MM.1S (cell line): ENCODE data around the gene APAF1.

ENCODE experiments used
- EZH2 ChIP-seq: fragments of 300-600 bp; sonication (generic); optimal IDR thresholded peaks from 2 replicates; pipeline ENCODE3; 2017; ENCODE audit warnings: low read depth, mild to moderate bottlenecking, antibody characterized with exemption, low read length, mixed read lengths
- EZH2phosphoT487 ChIP-seq: fragments of 300-600 bp; sonication (generic); IDR thresholded peaks from 2 replicates; pipeline ENCODE4 v1.6.1; 2018; ENCODE audit warnings: antibody characterized with exemption, low read length
- TF ChIP-seq, protein P1 (sequence below): fragments of 300-600 bp; sonication (generic); IDR thresholded peaks from 2 replicates; pipeline ENCODE4 v1.5.1; 2016; ENCODE audit warnings: antibody characterized with exemption, low read length, mixed read lengths

DNA sequence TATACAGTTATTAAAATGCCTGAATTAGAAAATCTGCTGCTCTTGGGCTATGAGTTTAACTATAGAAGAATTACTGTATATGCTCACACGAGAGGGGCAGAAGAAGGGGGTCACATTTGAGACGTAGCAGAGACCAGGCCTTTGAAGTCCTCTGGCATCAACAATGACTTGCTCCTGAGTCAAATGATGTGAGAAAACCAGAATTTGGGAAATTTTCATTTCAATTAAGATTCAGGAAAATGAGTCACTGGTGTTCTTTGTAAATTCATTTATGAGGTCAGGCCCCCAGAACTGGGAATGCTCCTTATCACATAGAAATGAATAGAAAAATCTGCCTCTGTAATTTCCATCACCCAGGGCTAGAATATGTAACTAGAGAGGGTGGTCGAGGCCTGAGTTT lies 92.9 kb downstream of the APAF1 start:
- TF ChIP-seq, protein P1, sequence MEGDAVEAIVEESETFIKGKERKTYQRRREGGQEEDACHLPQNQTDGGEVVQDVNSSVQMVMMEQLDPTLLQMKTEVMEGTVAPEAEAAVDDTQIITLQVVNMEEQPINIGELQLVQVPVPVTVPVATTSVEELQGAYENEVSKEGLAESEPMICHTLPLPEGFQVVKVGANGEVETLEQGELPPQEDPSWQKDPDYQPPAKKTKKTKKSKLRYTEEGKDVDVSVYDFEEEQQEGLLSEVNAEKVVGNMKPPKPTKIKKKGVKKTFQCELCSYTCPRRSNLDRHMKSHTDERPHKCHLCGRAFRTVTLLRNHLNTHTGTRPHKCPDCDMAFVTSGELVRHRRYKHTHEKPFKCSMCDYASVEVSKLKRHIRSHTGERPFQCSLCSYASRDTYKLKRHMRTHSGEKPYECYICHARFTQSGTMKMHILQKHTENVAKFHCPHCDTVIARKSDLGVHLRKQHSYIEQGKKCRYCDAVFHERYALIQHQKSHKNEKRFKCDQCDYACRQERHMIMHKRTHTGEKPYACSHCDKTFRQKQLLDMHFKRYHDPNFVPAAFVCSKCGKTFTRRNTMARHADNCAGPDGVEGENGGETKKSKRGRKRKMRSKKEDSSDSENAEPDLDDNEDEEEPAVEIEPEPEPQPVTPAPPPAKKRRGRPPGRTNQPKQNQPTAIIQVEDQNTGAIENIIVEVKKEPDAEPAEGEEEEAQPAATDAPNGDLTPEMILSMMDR, result no peak
- TF ChIP-seq EZH2 (no peak), EZH2phosphoT487 (no peak)
